Non-pigmented ciliary epithelial cell (primary cell): ENCODE data around the gene DPM3.
A peak's percentile ranks its signal among the peaks of the same experiment; 100 is the strongest.
"Not testable (repeated sequence)": the region's sequence is repeated elsewhere in the genome, so short reads cannot be mapped to it uniquely, and the experiment has no call there.

Source experiments
- DNase-seq: peaks from one replicate; pipeline ENCODE4 v3.0.0-alpha.2; 2010; ENCODE audit warnings: low read depth

The DPM3 gene

GRCh38 chr1:155158991-155159390 lies 18.7 kb upstream of the DPM3 start:
- DNase-seq = no peak

GRCh38 chr1:155155996-155156643 lies 15.8 kb upstream of the DPM3 start:
- DNase-seq = not testable (repeated sequence)

- DNase-seq = no peak
Observed at GRCh38 chr1:155145491-155145890, 5.2 kb upstream of the DPM3 start.

GRCh38 chr1:155141749-155142148 lies 1.4 kb upstream of the DPM3 start:
- no peak for DNase-seq

GRCh38 chr1:155140630-155140953 lies 261 bp upstream of the DPM3 start:
- no peak for DNase-seq

- DNase-seq = no peak
Observed at GRCh38 chr1:155137154-155137949, 3.0 kb downstream of the DPM3 start.

GRCh38 chr1:155136748-155137147 lies 3.6 kb downstream of the DPM3 start:
- no peak for DNase-seq

GRCh38 chr1:155135415-155136028 lies 4.8 kb downstream of the DPM3 start, which contains the start of gene SLC50A1:
Gene SLC50A1 (plus strand): TSS chr1:155135852. CDS start chr1:155135912, 60 bp downstream.
- DNase-seq = peak; percentile 55

- peak; percentile 90 for DNase-seq
Observed at GRCh38 chr1:155134880-155135414, 5.4 kb downstream of the DPM3 start.

- no peak for DNase-seq
Observed at GRCh38 chr1:155134322-155134721, 6.0 kb downstream of the DPM3 start.

- no peak for DNase-seq
Observed at GRCh38 chr1:155133799-155134281, 6.5 kb downstream of the DPM3 start.

- DNase-seq = no peak
Observed at GRCh38 chr1:155131856-155132255, 8.5 kb downstream of the DPM3 start.

- DNase-seq = no peak
Observed at GRCh38 chr1:155131285-155131684, 9.0 kb downstream of the DPM3 start.

GRCh38 chr1:155130272-155131006 lies 9.9 kb downstream of the DPM3 start:
- DNase-seq = no peak

GRCh38 chr1:155128755-155129473 lies 11.4 kb downstream of the DPM3 start:
- DNase-seq = no peak

- no peak for DNase-seq
Observed at GRCh38 chr1:155127967-155128754, 12.2 kb downstream of the DPM3 start.

GRCh38 chr1:155127105-155127966 lies 13.0 kb downstream of the DPM3 start, which contains the start of gene EFNA1:
Gene EFNA1 (plus strand): TSS chr1:155127876. CDS start chr1:155127978, 102 bp downstream.
- DNase-seq = no peak

- DNase-seq = no peak
Observed at GRCh38 chr1:155126556-155127104, 13.7 kb downstream of the DPM3 start.

- no peak for DNase-seq
Observed at GRCh38 chr1:155125946-155126555, 14.3 kb downstream of the DPM3 start.
